Neural progenitor cell (in vitro differentiated cells): ENCODE data around the gene CNN1. TPM values are rescaled to one million over a fixed set of nuclear protein-coding genes. Genes with fewer than 3 reads are reported as not detected.

ENCODE experiments used
- DNase-seq: peaks from one replicate; pipeline ENCODE4 v3.0.0-alpha.2; 2016; ENCODE audit warnings: low spot score
- H2AFZ ChIP-seq: fragments of 200-600 bp; sonication (generic); replicated peaks from 2 replicates; pipeline ENCODE4 v1.6.1; 2016; ENCODE audit warnings: antibody characterized with exemption
- H3F3A ChIP-seq: fragments of 200-600 bp; sonication (generic); 2 replicates; pipeline ENCODE4 v1.6.1; 2016; ENCODE audit warnings: antibody characterized with exemption, low read depth
- H3K27ac ChIP-seq: fragments of 200-600 bp; sonication (generic); 2 replicates; pipeline ENCODE4 v1.5.1; 2016; ENCODE audit warnings: mild to moderate bottlenecking
- H3K27me3 ChIP-seq: fragments of 200-600 bp; sonication (generic); 2 replicates; pipeline ENCODE4 v1.6.1; 2016; ENCODE audit warnings: mild to moderate bottlenecking, moderate library complexity
- H3K36me3 ChIP-seq: fragments of 200-600 bp; sonication (generic); 2 replicates; pipeline ENCODE4 v1.5.1; 2016
- H3K4me1 ChIP-seq: fragments of 200-600 bp; sonication (generic); 2 replicates; pipeline ENCODE4 v1.6.1; 2016; ENCODE audit warnings: mixed run types
- H3K4me2 ChIP-seq: fragments of 200-600 bp; sonication (generic); 2 replicates; pipeline ENCODE4 v1.6.1; 2016
- H3K4me3 ChIP-seq: fragments of 200-600 bp; sonication (generic); 2 replicates; pipeline ENCODE4 v1.5.1; 2016
- H3K79me2 ChIP-seq: fragments of 200-600 bp; sonication (generic); 2 replicates; pipeline ENCODE4 v1.6.1; 2016; ENCODE audit warnings: low read depth
- H3K9ac ChIP-seq: fragments of 200-600 bp; sonication (generic); 2 replicates; pipeline ENCODE4 v1.6.1; 2016
- H3K9me3 ChIP-seq: fragments of 200-600 bp; sonication (generic); 2 replicates; pipeline ENCODE4 v1.5.1; 2016; ENCODE audit warnings: low read depth
- H4K20me1 ChIP-seq: fragments of 200-600 bp; sonication (generic); 2 replicates; pipeline ENCODE4 v1.6.1; 2016; ENCODE audit warnings: low read depth
- H3K27ac Mint-ChIP-seq: 3 replicates; pipeline ENCODE4 v1.8.0; 2021; ENCODE audit warnings: mixed read lengths
- H3K27me3 Mint-ChIP-seq: 2 replicates; pipeline ENCODE4 v1.8.0; 2022; ENCODE audit warnings: low read depth, mild to moderate bottlenecking, inconsistent platforms, moderate library complexity, mixed read lengths; ENCODE audit not compliant: insufficient read depth
- H3K36me3 Mint-ChIP-seq: 3 replicates; pipeline ENCODE4 v1.8.0; 2021; ENCODE audit warnings: mixed read lengths
- H3K4me1 Mint-ChIP-seq: 3 replicates; pipeline ENCODE4 v1.8.0; 2021; ENCODE audit warnings: mixed read lengths
- H3K4me3 Mint-ChIP-seq: 3 replicates; pipeline ENCODE4 v1.8.0; 2021; ENCODE audit warnings: mild to moderate bottlenecking, moderate library complexity, mixed read lengths
- H3K9me3 Mint-ChIP-seq: 3 replicates; pipeline ENCODE4 v1.8.0; 2020; ENCODE audit warnings: mixed read lengths
- CTCF ChIP-seq: fragments of 200-600 bp; sonication (generic); IDR thresholded peaks from 2 replicates; pipeline ENCODE4 v1.5.1; 2017; ENCODE audit warnings: antibody characterized with exemption, mild to moderate bottlenecking
- EZH2 ChIP-seq: fragments of 200-600 bp; sonication (generic); IDR thresholded peaks from 2 replicates; pipeline ENCODE4 v1.6.1; 2017; ENCODE audit warnings: antibody characterized with exemption, mild to moderate bottlenecking, moderate library complexity
- EZH2phosphoT487 ChIP-seq: fragments of 200-600 bp; sonication (generic); IDR thresholded peaks from 2 replicates; pipeline ENCODE4 v1.6.1; 2017; ENCODE audit warnings: antibody characterized with exemption
- total RNA-seq: library from RNA; depleted of rRNA; stranded (reverse); fragments of >200 nt; gene quantifications from 2 replicates; pipeline ENCODE4 v1.2.3, GENCODE V29; 2015; ENCODE audit warnings: low replicate concordance

Gene CNN1
- total RNA-seq, 1 donor from 2014 or later: 7.0 TPM

GRCh38 chr19:11505032-11505503, 33.6 kb upstream of the CNN1 start:
- Histone ChIP-seq H3K9ac (peak overlapping the region; percentile 57), H3K9me3 (no peaks in the 10 kb centered on the region), H3K79me2 (peaks cover 18% of the 10 kb centered on the region), H3K27me3 (no peaks in the 10 kb centered on the region), H2AFZ (peak overlapping the region; percentile 82), H4K20me1 (no peaks in the 10 kb centered on the region), H3K4me2 (peak overlapping the region; percentile 85), H3K4me3 (peak overlapping the region; percentile 91), H3K4me1 (no peaks in the 10 kb centered on the region), H3K27ac (peak overlapping the region; percentile 28), H3F3A (peaks cover 10% of the 10 kb centered on the region), H3K36me3 (no peaks in the 10 kb centered on the region)
- Mint-ChIP-seq H3K4me1 (peaks cover 14% of the 10 kb centered on the region), H3K27me3 (peaks cover 9% of the 10 kb centered on the region), H3K4me3 (peak overlapping the region; percentile 90), H3K36me3 (peaks cover 4% of the 10 kb centered on the region), H3K27ac (peak overlapping the region; percentile 28), H3K9me3 (no peaks in the 10 kb centered on the region)
- TF ChIP-seq EZH2 (no peak), CTCF (no peak), EZH2phosphoT487 (no peak)
- DNase-seq: peak; percentile 98

DNA sequence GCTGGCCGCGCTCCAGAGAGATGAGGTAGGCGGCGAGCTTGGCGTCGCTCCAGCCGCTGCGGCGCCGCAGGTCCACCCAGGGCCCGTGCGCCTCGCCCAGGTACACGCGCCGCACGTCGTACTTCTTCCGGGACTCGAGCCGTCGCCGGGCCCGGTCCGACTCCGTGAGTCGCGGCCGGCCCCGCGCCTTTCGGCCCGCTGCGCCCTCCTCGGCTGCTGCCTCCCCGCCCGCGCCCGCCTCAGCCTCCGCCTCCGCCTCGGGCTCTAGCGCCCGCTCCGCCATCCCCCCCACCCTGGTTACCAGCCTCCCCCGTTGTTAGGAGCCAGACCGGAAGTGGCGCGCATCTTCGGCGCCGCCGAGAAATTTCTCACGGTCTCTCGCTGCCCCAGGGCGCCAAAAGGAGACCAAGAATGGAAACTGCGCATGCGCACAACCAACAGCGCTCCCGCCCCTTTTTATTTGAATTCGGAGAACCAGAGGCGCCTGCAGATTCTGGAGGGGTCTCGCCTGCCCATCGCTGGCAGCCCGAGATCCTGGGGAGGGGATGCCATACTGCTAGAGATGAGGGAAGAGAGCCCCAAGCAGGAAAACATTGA, 33.0 kb upstream of the CNN1 start, which contains the start of gene ZNF653:
Gene ZNF653 (minus strand): TSS at position 336 of the 597 bp plus-strand sequence. CDS start 53 bp downstream, at position 283.
- peak within 1 kb of the TSS; percentile 91 for H3K4me3 ChIP-seq
- no peaks in the 10 kb centered on the region for H3K9me3 ChIP-seq
- peak within 1 kb of the TSS; percentile 54 for H3K27ac ChIP-seq
- H3K27me3 ChIP-seq: no peaks in the 10 kb centered on the region
- H3F3A ChIP-seq: peaks cover 10% of the 10 kb centered on the region
- H3K79me2 ChIP-seq: peaks cover 18% of the 10 kb centered on the region
- DNase-seq: peak; percentile 99
- peaks cover 3% of the 10 kb centered on the region for H3K36me3 Mint-ChIP-seq
- peak within 1 kb of the TSS; percentile 82 for H2AFZ ChIP-seq
- TF ChIP-seq EZH2 (no peak), CTCF (no peak), EZH2phosphoT487 (no peak)
- H3K27ac Mint-ChIP-seq: peak within 1 kb of the TSS; percentile 74
- H3K36me3 ChIP-seq: no peaks in the 10 kb centered on the region
- H3K4me1 Mint-ChIP-seq: peaks cover 14% of the 10 kb centered on the region
- peak within 1 kb of the TSS; percentile 91 for H3K4me3 Mint-ChIP-seq
- no peaks in the 10 kb centered on the region for H4K20me1 ChIP-seq
- peak within 1 kb of the TSS; percentile 57 for H3K9ac ChIP-seq
- no peaks in the 10 kb centered on the region for H3K4me1 ChIP-seq
- peaks cover 9% of the 10 kb centered on the region for H3K27me3 Mint-ChIP-seq
- H3K9me3 Mint-ChIP-seq: no peaks in the 10 kb centered on the region
- H3K4me2 ChIP-seq: peak within 1 kb of the TSS; percentile 85

DNA sequence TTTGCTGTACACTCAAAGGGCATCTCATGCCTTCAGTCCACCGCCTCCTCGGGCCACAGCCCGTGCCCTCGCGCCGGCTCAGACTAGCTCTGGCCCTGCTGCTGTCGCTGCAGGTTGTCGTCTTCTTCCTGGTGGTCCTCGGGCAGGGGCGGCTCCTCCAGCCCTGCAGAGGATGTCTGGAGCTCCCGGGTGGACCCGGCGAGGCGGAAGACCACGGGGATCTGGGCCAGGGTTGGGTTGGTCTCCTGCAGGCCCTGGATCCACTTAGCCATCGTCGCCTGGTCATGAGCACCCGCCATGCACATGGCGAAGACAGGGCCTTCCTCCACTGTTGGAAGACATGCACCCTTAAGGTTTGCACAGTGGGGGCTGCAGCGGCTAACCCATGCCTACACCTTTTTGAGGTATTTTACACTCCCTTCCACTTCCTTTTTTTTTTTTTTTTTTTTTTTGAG, 32.5 kb upstream of the CNN1 start:
- H4K20me1 ChIP-seq: no peaks in the 10 kb centered on the region
- H3K4me3 Mint-ChIP-seq: peak overlapping the region; percentile 91
- H3K4me2 ChIP-seq: peak overlapping the region; percentile 85
- no peak overlapping the region for H3K27ac Mint-ChIP-seq
- peaks cover 5% of the 10 kb centered on the region for H3K36me3 Mint-ChIP-seq
- peak overlapping the region; percentile 91 for H3K4me3 ChIP-seq
- H3K27me3 ChIP-seq: no peaks in the 10 kb centered on the region
- H3K9me3 Mint-ChIP-seq: no peaks in the 10 kb centered on the region
- H3K36me3 ChIP-seq: no peaks in the 10 kb centered on the region
- H3K4me1 Mint-ChIP-seq: peaks cover 14% of the 10 kb centered on the region
- H2AFZ ChIP-seq: peak overlapping the region; percentile 75
- peaks cover 10% of the 10 kb centered on the region for H3F3A ChIP-seq
- peak overlapping the region; percentile 54 for H3K27ac ChIP-seq
- H3K79me2 ChIP-seq: peaks cover 18% of the 10 kb centered on the region
- H3K27me3 Mint-ChIP-seq: peaks cover 9% of the 10 kb centered on the region
- H3K9ac ChIP-seq: peak overlapping the region; percentile 28
- H3K4me1 ChIP-seq: no peaks in the 10 kb centered on the region
- DNase-seq: no peak
- TF ChIP-seq EZH2 (no peak), CTCF (no peak), EZH2phosphoT487 (no peak)
- no peaks in the 10 kb centered on the region for H3K9me3 ChIP-seq
